OCI-LY3 (cell line): Measurements from ENCODE around the gene PPP6R2.
A peak's percentile ranks its signal among the peaks of the same experiment; 100 is the strongest.

ENCODE experiments used
- H2AFZ ChIP-seq: fragments of 200-600, 300-600 bp; shearing (Covaris generic); 2 replicates; pipeline ENCODE4 v1.6.0; 2014; ENCODE audit warnings: antibody characterized with exemption, low read depth, low read length
- H3K27ac ChIP-seq: fragments of 200-600, 300-600 bp; sonication (generic); 2 replicates; pipeline ENCODE4 v1.5.1; 2014; ENCODE audit warnings: mild to moderate bottlenecking, low read length, moderate library complexity, mixed read lengths
- H3K27me3 ChIP-seq: fragments of 200-600, 300-600 bp; sonication (generic); 2 replicates; pipeline ENCODE4 v1.6.1; 2014; ENCODE audit warnings: low read depth, low read length, mixed read lengths
- H3K36me3 ChIP-seq: fragments of 200-600, 300-600 bp; sonication (generic); replicated peaks from 2 replicates; pipeline ENCODE3; 2014; ENCODE audit warnings: low read depth, low read length, mixed read lengths
- H3K4me1 ChIP-seq: fragments of 300-600, 200-600 bp; sonication (generic); 2 replicates; pipeline ENCODE4 v1.6.1; 2014; ENCODE audit warnings: low read length, mixed read lengths
- H3K4me2 ChIP-seq: fragments of 200-600, 300-600 bp; sonication (generic); 2 replicates; pipeline ENCODE4 v1.6.1; 2014; ENCODE audit warnings: low read length, mixed read lengths
- H3K4me3 ChIP-seq: fragments of 300-600, 200-600 bp; sonication (generic); 2 replicates; pipeline ENCODE4 v1.5.1; 2014; ENCODE audit warnings: antibody characterized with exemption, mild to moderate bottlenecking, low read length, moderate library complexity
- H3K79me2 ChIP-seq: fragments of 300-600, 200-600 bp; shearing (Covaris generic); 2 replicates; pipeline ENCODE4 v1.6.1; 2014; ENCODE audit warnings: mild to moderate bottlenecking, low read length, mixed read lengths
- H3K9ac ChIP-seq: fragments of 300-600, 200-600 bp; shearing (Covaris generic); 2 replicates; pipeline ENCODE4 v1.6.0; 2014; ENCODE audit warnings: mild to moderate bottlenecking, low read length, moderate library complexity
- H3K9me3 ChIP-seq: fragments of 200-600, 300-600 bp; shearing (Covaris generic); 2 replicates; pipeline ENCODE4 v1.6.1; 2014; ENCODE audit warnings: low read length, mixed read lengths; ENCODE audit not compliant: insufficient read depth
- H4K20me1 ChIP-seq: fragments of 200-600, 300-600 bp; sonication (generic); 2 replicates; pipeline ENCODE4 v1.6.1; 2016; ENCODE audit warnings: low read length, mixed read lengths; ENCODE audit not compliant: insufficient read depth
- CTCF ChIP-seq: fragments of 200-600, 300-600 bp; sonication (generic); IDR thresholded peaks from 2 replicates; pipeline ENCODE4 v1.5.1; 2014; ENCODE audit warnings: antibody characterized with exemption, low read length, low read depth
- EZH2phosphoT487 ChIP-seq: fragments of 200-600 bp; shearing (Covaris generic); IDR thresholded peaks from 2 replicates; pipeline ENCODE4 v1.6.1; 2018; ENCODE audit warnings: antibody characterized with exemption, mixed run types, low read depth

The PPP6R2 gene

GRCh38 chr22:50456026-50456425 is 112.9 kb downstream of the PPP6R2 start:
- no peaks in the 10 kb centered on the region for H4K20me1 ChIP-seq
- H3K4me3 ChIP-seq, result no peak overlapping the region
- no peak for TF ChIP-seq CTCF
- TF ChIP-seq EZH2phosphoT487, result no peak
- peaks cover 2% of the 10 kb centered on the region for H3K36me3 ChIP-seq
- H3K27me3 ChIP-seq, result no peaks in the 10 kb centered on the region
- H2AFZ ChIP-seq, result no peak overlapping the region
- no peak overlapping the region for H3K27ac ChIP-seq
- H3K4me2 ChIP-seq, result no peak overlapping the region
- no peaks in the 10 kb centered on the region for H3K9me3 ChIP-seq
- H3K79me2 ChIP-seq, result no peaks in the 10 kb centered on the region
- no peak overlapping the region for H3K9ac ChIP-seq
- H3K4me1 ChIP-seq, result no peaks in the 10 kb centered on the region; the same call in 1 of the 2 replicates

DNA sequence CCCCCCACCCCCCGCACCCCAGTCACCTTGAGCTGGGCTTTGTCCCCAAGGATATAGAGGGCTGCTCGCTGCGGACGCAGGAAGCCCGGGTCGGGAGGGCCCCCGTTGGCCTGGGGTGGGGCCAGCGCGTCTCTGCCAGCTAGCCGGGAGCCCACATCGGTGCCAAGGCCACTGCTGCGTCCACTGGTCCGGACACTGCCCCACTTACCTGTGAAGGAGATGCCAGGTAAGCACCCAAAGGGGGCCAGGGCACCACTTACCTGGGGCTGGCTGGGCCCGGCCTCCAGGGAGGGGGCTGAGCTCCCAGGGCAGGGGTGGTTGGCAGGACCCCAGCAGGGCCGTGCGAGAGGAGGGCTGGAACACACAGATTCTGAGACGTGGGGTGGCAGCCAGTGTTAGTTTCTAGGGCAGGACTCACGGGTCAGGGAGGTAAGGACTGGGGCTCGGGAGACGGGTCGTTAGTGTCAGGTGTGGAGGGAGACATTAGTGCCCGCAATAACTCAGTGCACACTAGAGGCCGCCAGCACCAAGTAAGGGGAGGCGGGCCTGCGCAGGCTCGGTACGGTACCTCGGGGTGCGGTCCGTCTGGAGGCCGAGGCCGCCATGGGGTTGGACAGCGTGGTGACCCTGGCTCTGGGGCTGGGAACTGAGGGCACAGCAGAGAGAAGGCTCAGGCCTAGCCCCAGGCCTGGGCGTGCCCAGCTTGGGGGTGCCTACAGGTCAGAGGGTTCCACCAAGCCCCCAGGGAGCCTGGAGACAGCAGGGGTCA is 113.5 kb downstream of the PPP6R2 start:
- TF ChIP-seq CTCF, result peak; percentile 29
- no peak for TF ChIP-seq EZH2phosphoT487
- Histone ChIP-seq H3K79me2 (no peaks in the 10 kb centered on the region), H3K36me3 (peaks cover 2% of the 10 kb centered on the region), H4K20me1 (no peaks in the 10 kb centered on the region), H3K4me1 (no peaks in the 10 kb centered on the region; the same call in 1 of the 2 replicates), H3K27ac (no peak overlapping the region), H3K9ac (no peak overlapping the region), H3K4me2 (no peak overlapping the region), H3K4me3 (no peak overlapping the region), H2AFZ (no peak overlapping the region), H3K9me3 (no peaks in the 10 kb centered on the region), H3K27me3 (no peaks in the 10 kb centered on the region)

- Histone ChIP-seq H3K9me3 (no peaks in the 10 kb centered on the region), H2AFZ (no peak overlapping the region), H3K79me2 (no peaks in the 10 kb centered on the region), H3K27ac (no peak overlapping the region), H4K20me1 (no peaks in the 10 kb centered on the region), H3K4me1 (peaks cover 6% of the 10 kb centered on the region; the same call in 1 of the 2 replicates), H3K9ac (no peak overlapping the region), H3K27me3 (no peaks in the 10 kb centered on the region), H3K4me2 (no peak overlapping the region), H3K36me3 (peaks cover 5% of the 10 kb centered on the region), H3K4me3 (no peak overlapping the region)
- no peak for TF ChIP-seq EZH2phosphoT487
- no peak for TF ChIP-seq CTCF
These were observed 115.9 kb downstream of the PPP6R2 start for GRCh38 chr22:50459016-50459415.

DNA sequence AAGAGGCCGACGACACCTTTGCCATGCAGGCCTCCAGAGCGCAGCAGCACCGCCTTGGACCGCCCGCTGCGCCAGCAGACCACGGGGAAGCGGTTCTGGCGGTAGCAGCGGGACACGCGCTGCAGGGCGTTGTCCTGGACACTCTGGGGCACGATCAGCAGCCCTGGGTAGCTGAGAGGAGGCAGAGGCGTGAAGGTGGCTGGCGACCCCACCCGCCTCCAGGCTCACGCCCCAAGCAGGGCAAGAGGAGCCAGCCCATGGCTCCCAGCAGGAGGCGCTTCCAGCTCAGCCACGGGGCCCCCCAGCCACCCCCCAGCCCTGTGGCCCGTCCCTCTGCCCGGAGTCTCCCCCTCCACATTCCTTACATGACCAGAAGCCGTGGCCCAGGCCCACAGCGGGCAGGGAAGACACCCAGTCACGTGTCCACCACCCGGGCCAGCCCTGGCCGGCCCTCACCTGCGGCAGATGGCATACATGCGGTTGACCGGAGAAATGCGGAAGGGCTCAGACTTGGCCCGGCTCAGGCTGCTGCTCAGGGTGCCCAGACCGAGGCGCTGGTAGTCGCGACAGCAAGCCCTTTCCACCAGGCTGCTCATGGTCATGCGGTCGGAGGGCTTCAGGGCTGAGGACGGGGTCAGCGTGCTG is 116.5 kb downstream of the PPP6R2 start:
- Histone ChIP-seq H3K9ac (no peak overlapping the region), H3K4me2 (no peak overlapping the region), H4K20me1 (no peaks in the 10 kb centered on the region), H3K27ac (no peak overlapping the region), H3K36me3 (peaks cover 3% of the 10 kb centered on the region), H3K9me3 (no peaks in the 10 kb centered on the region), H3K27me3 (no peaks in the 10 kb centered on the region), H3K4me3 (no peak overlapping the region), H2AFZ (no peak overlapping the region), H3K79me2 (no peaks in the 10 kb centered on the region), H3K4me1 (peaks cover 9% of the 10 kb centered on the region; the same call in 1 of the 2 replicates)
- no peak for TF ChIP-seq EZH2phosphoT487
- TF ChIP-seq CTCF, result no peak
